ENCODE data around the gene PDGFC.

- no peak for TF ChIP-seq CTCF (IDR thresholded peaks at IDR 0.05; ENCODE audit: low read length)
- no peak for TF ChIP-seq EZH2 (IDR thresholded peaks at IDR 0.05; ENCODE audit: borderline replicate concordance, low read length)
Measured at GRCh38 chr4:156792462-156793085, 179.0 kb downstream of the PDGFC start.

Measured in OCI-LY1 (cell line).